NCI-H2196 (cell line): ENCODE measurements around the gene PNPLA6.
"Not testable (repeated sequence)": the region's sequence is repeated elsewhere in the genome, so short reads cannot be mapped to it uniquely, and the experiment has no call there.

ENCODE experiments used
- DNase-seq: peaks from one replicate; lab custom pipeline; 2025; ENCODE audit not compliant: unreplicated experiment; lab: John Stamatoyannopoulos, UW

PNPLA6 gene

GRCh38 chr19:7529610-7530490, 5.7 kb upstream of the PNPLA6 start:
- no peak for DNase-seq

- DNase-seq = no peak
Observed at GRCh38 chr19:7533281-7533885, 2.1 kb upstream of the PNPLA6 start.

GRCh38 chr19:7533925-7534480, 1.5 kb upstream of the PNPLA6 start:
- peak; percentile 89 for DNase-seq

GRCh38 chr19:7534531-7535046, 928 bp upstream of the PNPLA6 start:
- peak; percentile 37 for DNase-seq

GRCh38 chr19:7535998-7536695, 630 bp downstream of the PNPLA6 start:
- no peak for DNase-seq

- DNase-seq = not testable (repeated sequence)
Observed at GRCh38 chr19:7538990-7539389, 3.5 kb downstream of the PNPLA6 start.

- no peak for DNase-seq
Observed at GRCh38 chr19:7539827-7540425, 4.4 kb downstream of the PNPLA6 start.

- no peak for DNase-seq
Observed at GRCh38 chr19:7540761-7541474, 5.4 kb downstream of the PNPLA6 start.

- no peak for DNase-seq
Observed at GRCh38 chr19:7541475-7541824, 5.9 kb downstream of the PNPLA6 start.

GRCh38 chr19:7541828-7542443, 6.4 kb downstream of the PNPLA6 start:
- no peak for DNase-seq

- DNase-seq = no peak
Observed at GRCh38 chr19:7542556-7543348, 7.2 kb downstream of the PNPLA6 start.

GRCh38 chr19:7544626-7545025, 9.1 kb downstream of the PNPLA6 start:
- DNase-seq = no peak

GRCh38 chr19:7545300-7545699, 9.8 kb downstream of the PNPLA6 start:
- DNase-seq = no peak

GRCh38 chr19:7545904-7546303, 10.4 kb downstream of the PNPLA6 start:
- no peak for DNase-seq

- DNase-seq = no peak
Observed at GRCh38 chr19:7547159-7547558, 11.6 kb downstream of the PNPLA6 start.

GRCh38 chr19:7549429-7550148, 14.1 kb downstream of the PNPLA6 start:
- DNase-seq = no peak

GRCh38 chr19:7550169-7550770, 14.8 kb downstream of the PNPLA6 start:
- no peak for DNase-seq
